HepG2 (cell line): ENCODE data around the gene TRIM25. TPM values are rescaled to one million over a fixed set of nuclear protein-coding genes. Genes with fewer than 3 reads are reported as not detected.

Experiments used
- ATAC-seq: fragments of 200-7000 bp; cut with Tn5 transposase; 3 replicates; pipeline ENCODE4 v1.9.1; 2020; ENCODE audit warnings: mild to moderate bottlenecking, moderate library complexity
- BruUV-seq: library from RNA; stranded (reverse); fragments of 400-500 nt; replicated peaks from 2 replicates; lab custom pipeline; 2021; lab: Mats Ljungman, UMichigan
- CTCF ChIA-PET: fragments of 300-600 bp; formaldehyde crosslinking; extraction: SDS; loops from one replicate; lab custom pipeline; 2021; ENCODE audit warnings: low total read pairs, inconsistent platforms, low intra/inter-chr PET ratio; lab: Yijun Ruan, JAX
- POLR2A ChIA-PET: fragments of 350-600 bp; sonication (Branson Sonifier 250); formaldehyde crosslinking; loops from one replicate; lab custom pipeline; 2020; ENCODE audit warnings: antibody characterized with exemption, inconsistent platforms; lab: Yijun Ruan, JAX
- DNase-seq: peaks from one replicate; pipeline ENCODE4 v3.0.0-alpha.2; 2015; ENCODE audit warnings: low spot score
- FAIRE-seq: peaks from 3 replicates; lab custom pipeline; 2011; peaks lifted over from hg19 to GRCh38; lab: Jason Lieb, UNC
- H2AFZ ChIP-seq: one replicate; pipeline ENCODE4 v1.6.1; 2011; ENCODE audit warnings: low read length, inconsistent platforms
- H3K27ac ChIP-seq: fragments of 300-600 bp; 3 replicates; pipeline ENCODE4 v1.8.0; 2011; ENCODE audit warnings: mixed run types, mild to moderate bottlenecking, mixed read lengths, low read length, inconsistent platforms; ENCODE audit not compliant: insufficient read depth; ENCODE audit errors: extremely low read length
- H3K27me3 ChIP-seq, 2 experiments: fragments of 200-600 bp in 1 of 2; 2 replicates in 1 of 2; 3 replicates in 1 of 2; pipeline versions ENCODE4 v1.6.0 to v1.8.0; 2011; ENCODE audit warnings: low read length in 2 of 2, mild to moderate bottlenecking in 2 of 2, moderate library complexity in 2 of 2, inconsistent platforms in 1 of 2; ENCODE audit not compliant: insufficient read depth in 2 of 2, control insufficient read depth in 1 of 2
- H3K36me3 ChIP-seq, 2 experiments: fragments of 200-600 bp in 1 of 2; replicated peaks in 1 of 2; 2 replicates in 1 of 2; 3 replicates in 1 of 2; pipeline versions ENCODE4 v1.5.1 to v1.8.0; 2011; ENCODE audit warnings: low read length in 2 of 2, inconsistent platforms in 1 of 2; ENCODE audit not compliant: insufficient read depth in 2 of 2, control insufficient read depth in 1 of 2
- H3K4me1 ChIP-seq: 2 replicates; pipeline ENCODE4 v1.5.1; 2012; ENCODE audit warnings: low read length, inconsistent platforms; ENCODE audit not compliant: insufficient read depth
- H3K4me2 ChIP-seq: 2 replicates; pipeline ENCODE4 v1.6.0; 2011; ENCODE audit warnings: low read depth, low read length, inconsistent platforms
- H3K4me3 ChIP-seq, 3 experiments: fragments of 200-600 bp in 1 of 3; sonication (generic), shearing (Covaris generic) in 1 of 3; replicated peaks in 1 of 3; 2 replicates each; pipeline ENCODE4 v1.5.1; 2011 to 2016; ENCODE audit warnings: low read length in 3 of 3, inconsistent platforms in 2 of 3, low read depth in 2 of 3, mild to moderate bottlenecking in 2 of 3, control low read depth in 1 of 3, mixed read lengths in 1 of 3; ENCODE audit not compliant: insufficient read depth in 1 of 3
- H3K79me2 ChIP-seq: one replicate; pipeline ENCODE4 v1.6.1; 2011; ENCODE audit warnings: low read length, inconsistent platforms; ENCODE audit not compliant: insufficient read depth
- H3K9ac ChIP-seq: 2 replicates; pipeline ENCODE4 v1.6.0; 2011; ENCODE audit warnings: mild to moderate bottlenecking, low read depth, low read length, inconsistent platforms; ENCODE audit not compliant: insufficient read depth
- H3K9me3 ChIP-seq: 2 replicates; pipeline ENCODE4 v1.5.1; 2012; ENCODE audit warnings: mild to moderate bottlenecking, low read length
- H4K20me1 ChIP-seq: 2 replicates; pipeline ENCODE4 v1.6.0; 2011; ENCODE audit warnings: inconsistent platforms, mild to moderate bottlenecking, low read length, moderate library complexity; ENCODE audit not compliant: insufficient read depth
- CENPBD1 ChIP-seq: sonication (generic); formaldehyde crosslinking; IDR thresholded peaks from 2 replicates; pipeline ENCODE4 v1.8.0; 2022; ENCODE audit warnings: missing genetic modification reagents, low read depth, mild to moderate bottlenecking, borderline replicate concordance
- CENPT ChIP-seq: sonication (generic); formaldehyde crosslinking; IDR thresholded peaks from 2 replicates; pipeline ENCODE4 v1.8.0; 2022; ENCODE audit warnings: low read depth, mild to moderate bottlenecking, moderate library complexity, missing genetic modification reagents
- DNMT3B ChIP-seq: conservative IDR thresholded peaks from 2 replicates; pipeline ENCODE4 v1.6.1; 2016; ENCODE audit warnings: missing biosample characterization, control low read depth
- EZH2 ChIP-seq: conservative IDR thresholded peaks from 2 replicates; pipeline ENCODE4 v1.6.1; 2012; ENCODE audit warnings: mild to moderate bottlenecking, low read depth, low read length, moderate library complexity
- HBP1 ChIP-seq: IDR thresholded peaks from 2 replicates; pipeline ENCODE4 v1.6.1; 2016; ENCODE audit warnings: low read depth, control low read depth
- IRX3 ChIP-seq: sonication (generic); formaldehyde crosslinking; IDR thresholded peaks from 2 replicates; pipeline ENCODE4 v1.8.1; 2023; ENCODE audit warnings: mild to moderate bottlenecking, low read depth, missing genetic modification reagents, borderline replicate concordance
- KAT2B ChIP-seq: fragments of 150-350 bp; IDR thresholded peaks from 2 replicates; pipeline ENCODE4 v1.6.1; 2014; ENCODE audit warnings: low read depth, low read length, borderline replicate concordance
- MED1 ChIP-seq: sonication (generic); formaldehyde crosslinking; IDR thresholded peaks from 2 replicates; pipeline ENCODE4 v1.4.0; 2020; ENCODE audit warnings: missing genetic modification reagents
- MLX ChIP-seq: IDR thresholded peaks from 2 replicates; pipeline ENCODE4 v1.6.1; 2016
- MXD4 ChIP-seq: IDR thresholded peaks from 2 replicates; pipeline ENCODE4 v1.6.1; 2016; ENCODE audit warnings: mild to moderate bottlenecking, missing biosample characterization, missing genetic modification reagents
- NFIC ChIP-seq: IDR thresholded peaks from 2 replicates; pipeline ENCODE4 v1.6.1; 2012; ENCODE audit warnings: mild to moderate bottlenecking, low read length, inconsistent platforms
- NFYB ChIP-seq: sonication (generic); formaldehyde crosslinking; IDR thresholded peaks from 2 replicates; pipeline ENCODE4 v1.4.0; 2020; ENCODE audit warnings: missing genetic modification reagents
- PRPF4 ChIP-seq: fragments of 200-400 bp; formaldehyde crosslinking; IDR thresholded peaks from 2 replicates; pipeline ENCODE4 v1.6.1; 2016; ENCODE audit warnings: low read length, low read depth; ENCODE audit not compliant: poor library complexity, severe bottlenecking
- TCF7L2 ChIP-seq: IDR thresholded peaks from 2 replicates; pipeline ENCODE4 v1.6.1; 2011; ENCODE audit warnings: mild to moderate bottlenecking, low read depth, low read length, moderate library complexity
- TMF1 ChIP-seq: sonication (generic); formaldehyde crosslinking; IDR thresholded peaks from 2 replicates; pipeline ENCODE4 v1.8.1; 2022; ENCODE audit warnings: low read depth, missing genetic modification reagents
- ZBTB26 ChIP-seq: IDR thresholded peaks from 2 replicates; pipeline ENCODE4 v1.6.1; 2016; ENCODE audit warnings: missing compliant biosample characterization, missing genetic modification reagents, borderline replicate concordance
- ZFP36L1 ChIP-seq: sonication (generic); formaldehyde crosslinking; IDR thresholded peaks from 2 replicates; pipeline ENCODE4 v1.8.0; 2022; ENCODE audit warnings: mild to moderate bottlenecking, missing genetic modification reagents, moderate library complexity
- ZNF605 ChIP-seq: sonication (generic); formaldehyde crosslinking; IDR thresholded peaks from 2 replicates; pipeline ENCODE4 v1.8.0; 2022; ENCODE audit warnings: mild to moderate bottlenecking, missing genetic modification reagents
- ZNF878 ChIP-seq: sonication (generic); formaldehyde crosslinking; IDR thresholded peaks from 2 replicates; pipeline ENCODE4 v1.8.1; 2023; ENCODE audit warnings: mild to moderate bottlenecking, missing genetic modification reagents, moderate library complexity
- WGBS: methylation state at CpG from one replicate; pipeline ENCODE4 v1.1.6; 2017; ENCODE audit warnings: low lambda C conversion rate; 5-methylcytosine and 5-hydroxymethylcytosine counted together
- in situ Hi-C: cut with HindIII; loops from 2 replicates; pipeline ENCODE4 v1.10.0; 2017; ENCODE audit warnings: low pct_unique_long_range_greater_than_20kb; ENCODE audit not compliant: extremely low pct_ligation_motif_present
- intact Hi-C: fragments of 100-400 bp; cut with micrococcal nuclease; formaldehyde crosslinking; loops from one replicate; pipeline ENCODE4 v1.10.0; 2022; ENCODE audit not compliant: unreplicated experiment
- polyA plus RNA-seq, 8 experiments: library from polyadenylated mRNA; depleted of rRNA in 3 of 8; stranded (reverse) in 7 of 8; unstranded in 1 of 8; fragments of >200 nt; fragmentation: Illumina TruSeq in 4 of 8; extraction: Trizol in 4 of 8; gene quantifications; 2 replicates each; pipeline versions ENCODE4 v1.2.1 to v1.2.3, GENCODE V29; 2011 to 2016; ENCODE audit warnings: low read depth in 4 of 8, missing spikeins in 1 of 8, mixed read lengths in 1 of 8; ENCODE audit not compliant: insufficient read depth in 1 of 8
- total RNA-seq, 5 experiments: library from RNA; depleted of rRNA; stranded (reverse); fragments of >200 nt; fragmentation: Illumina TruSeq; extraction: Trizol; gene quantifications; 2 replicates each; pipeline ENCODE4 v1.2.3, GENCODE V29; 2016; ENCODE audit warnings: low read depth in 1 of 5

Gene TRIM25
- total and polyA plus RNA-seq, 2 of the 13 experiments (the other 11 are each of a cell fraction or from before 2014, with no cell fraction given): 30.8 to 42.2 TPM

GRCh38 chr17:56912105-56912999 is 1.5 kb downstream of the TRIM25 start:
- WGBS: 13% methylated on average over 16 of the region's 21 CpGs
- Histone ChIP-seq H3K36me3 (peaks cover 9 to 19% of the 10 kb centered on the region in 2 experiments), H3K4me3 (peak overlapping the region; percentile 96 to 98 (median 98)), H3K4me2 (peak overlapping the region; percentile 94), H4K20me1 (peaks cover 19% of the 10 kb centered on the region), H2AFZ (no peak overlapping the region), H3K9me3 (no peaks in the 10 kb centered on the region), H3K9ac (peak overlapping the region; percentile 88), H3K79me2 (peaks cover 49% of the 10 kb centered on the region), H3K4me1 (peaks cover 52% of the 10 kb centered on the region), H3K27me3 (no peaks in the 10 kb centered on the region; a peak in 1 of 5 replicates), H3K27ac (peak overlapping the region; percentile 85)
- in situ Hi-C loops: no loop called here
- CTCF ChIA-PET: interaction anchor here (0.9 kb wide), 1 partner anchor 28 kb away, joined by 3 read pairs; no protein-coding TSS in a partner anchor
- peak; percentile 24 for ATAC-seq
- no TSS peak for BruUV-seq
- POLR2A ChIA-PET: interaction anchor here (0.6 to 2.7 kb wide), 5 partner anchors 12 to 48 kb away, joined by 3 to 28 read pairs (median 15); partner anchors contain the start of gene COIL
- DNase-seq: peak; percentile 57
- no peak for FAIRE-seq
- intact Hi-C loops: no loop called here
- TF ChIP-seq CENPT (CRISPR knock-in tag) (no peak), IRX3 (no peak), HBP1 (CRISPR knock-in tag) (0 out of 2 replicates have a peak, but pooled peaks have one; percentile 32), MED1 (CRISPR knock-in tag) (peak; percentile 35), PRPF4 (no peak), DNMT3B (0 out of 2 replicates have a peak, but pooled peaks have one; percentile 29), TCF7L2 (no peak), ZNF605 (CRISPR knock-in tag) (no peak), ZNF878 (CRISPR knock-in tag) (0 out of 2 replicates have a peak, but pooled peaks have one; percentile 52), CENPBD1 (CRISPR knock-in tag) (no peak), TMF1 (CRISPR knock-in tag) (0 out of 2 replicates have a peak, but pooled peaks have one; percentile 30), ZFP36L1 (CRISPR knock-in tag) (peak; percentile 57; the same call in 1 of the 2 replicates), EZH2 (no peak), NFIC (no peak), MXD4 (CRISPR knock-in tag) (0 out of 2 replicates have a peak, but pooled peaks have one; percentile 41), ZBTB26 (CRISPR knock-in tag) (peak; percentile 26), KAT2B (no peak), NFYB (CRISPR knock-in tag) (no peak), MLX (CRISPR knock-in tag) (no peak)
